ENCODE data around the gene MCC. TPM values are rescaled to one million over a fixed set of nuclear protein-coding genes. Genes with fewer than 3 reads are reported as not detected.

Gene MCC
- total RNA-seq, 1 experiment from 2014 or later: 0.60 TPM

DNA sequence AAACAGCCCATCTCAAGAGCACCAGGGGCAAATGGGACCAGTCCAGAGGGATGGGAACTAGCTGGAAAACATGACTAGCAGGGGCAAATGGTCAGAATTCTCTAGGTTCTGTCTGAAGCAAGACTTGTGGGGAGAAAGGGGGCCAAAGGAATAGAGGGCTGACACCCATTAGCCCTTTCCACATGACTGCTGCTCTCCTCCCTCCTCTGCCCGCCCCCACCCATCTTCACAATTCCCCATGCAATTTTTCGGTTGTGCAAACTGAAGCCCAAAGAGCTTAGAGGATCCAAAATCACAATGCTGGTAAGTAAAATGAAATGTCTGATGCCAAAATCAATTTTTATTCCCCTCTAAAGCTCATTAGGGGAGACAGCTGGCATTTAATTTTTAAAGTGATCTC lies 304.6 kb downstream of the MCC start:
- Histone ChIP-seq H3K4me3 (ENCODE audit: low read depth, low read length, poor library complexity, severe bottlenecking) (no peak overlapping the region), H3K27me3 (replicated peaks; ENCODE audit: insufficient read depth, low read depth, low read length, poor library complexity) (no peaks in the 10 kb centered on the region), H3K27ac (ENCODE audit: low read depth, low read length, poor library complexity, severe bottlenecking) (no peak overlapping the region), H3K36me3 (ENCODE audit: insufficient read depth, low read length, poor library complexity, severe bottlenecking) (no peaks in the 10 kb centered on the region), H3K4me1 (ENCODE audit: insufficient read depth, low read length, poor library complexity, severe bottlenecking) (no peaks in the 10 kb centered on the region), H3K9me3 (ENCODE audit: low read depth, low read length, poor library complexity, severe bottlenecking) (no peaks in the 10 kb centered on the region)
- TF ChIP-seq CTCF (conservative IDR thresholded peaks at IDR 0.05; ENCODE audit: low read depth, low read length) (no peak), EZH2 (IDR thresholded peaks at IDR 0.05; ENCODE audit: borderline replicate concordance, low read depth, low read length, poor library complexity, severe bottlenecking) (no peak)
- intact Hi-C loops (cut with micrococcal nuclease; ENCODE audit: unreplicated experiment): no loop called here
- no TSS peak for BruUV-seq (replicated peaks)
- CTCF ChIA-PET: no interaction called here
- DNase-seq (ENCODE audit: low spot score): no peak
- POLR2A ChIA-PET (ENCODE audit: low non-redundant PET): no interaction called here

DNA sequence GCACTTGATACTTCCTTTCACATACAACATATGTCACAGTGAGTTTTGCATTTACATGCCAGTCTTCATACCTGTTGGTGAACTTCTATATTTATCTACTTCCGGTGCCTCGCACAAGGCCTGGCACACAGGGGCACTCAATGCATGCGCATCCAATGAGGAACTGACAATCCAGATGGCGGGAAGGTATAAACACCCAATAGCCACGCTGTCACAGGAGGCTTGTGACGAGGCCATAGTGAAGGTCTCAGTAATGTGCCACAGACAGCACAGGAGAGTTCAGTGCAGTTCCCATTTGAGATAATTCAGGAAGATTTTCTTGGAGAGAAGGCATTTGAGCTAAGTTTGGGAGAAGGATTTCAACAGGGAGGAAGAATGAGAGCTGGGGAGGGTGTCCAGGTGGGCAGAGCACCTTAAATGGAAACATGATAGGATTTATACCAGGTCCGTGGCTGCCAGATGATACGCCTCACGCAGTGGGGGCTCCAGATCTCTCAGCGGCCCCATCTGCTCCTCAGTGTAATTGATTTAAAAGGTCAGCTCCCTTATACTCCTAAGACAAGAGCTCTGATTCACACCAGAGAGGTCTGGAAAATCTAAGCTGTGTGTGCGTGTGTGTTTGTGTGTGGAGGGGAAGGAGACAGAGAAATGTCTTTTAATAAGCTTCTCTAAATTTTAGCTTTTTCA lies 305.5 kb downstream of the MCC start:
- DNase-seq (ENCODE audit: low spot score): no peak
- ChIA-PET POLR2A (ENCODE audit: low non-redundant PET) (no interaction called here), CTCF (no interaction called here)
- intact Hi-C loops (cut with micrococcal nuclease; ENCODE audit: unreplicated experiment): no loop called here
- no peaks in the 10 kb centered on the region for H3K27me3 ChIP-seq (replicated peaks; ENCODE audit: insufficient read depth, low read depth, low read length, poor library complexity)
- H3K36me3 ChIP-seq (ENCODE audit: insufficient read depth, low read length, poor library complexity, severe bottlenecking): no peaks in the 10 kb centered on the region
- no peak overlapping the region for H3K4me3 ChIP-seq (ENCODE audit: low read depth, low read length, poor library complexity, severe bottlenecking)
- no peak for TF ChIP-seq EZH2 (IDR thresholded peaks at IDR 0.05; ENCODE audit: borderline replicate concordance, low read depth, low read length, poor library complexity, severe bottlenecking)
- TF ChIP-seq CTCF (conservative IDR thresholded peaks at IDR 0.05; ENCODE audit: low read depth, low read length): no peak
- H3K9me3 ChIP-seq (ENCODE audit: low read depth, low read length, poor library complexity, severe bottlenecking): no peaks in the 10 kb centered on the region
- H3K27ac ChIP-seq (ENCODE audit: low read depth, low read length, poor library complexity, severe bottlenecking): no peak overlapping the region
- no TSS peak for BruUV-seq (replicated peaks)
- no peaks in the 10 kb centered on the region for H3K4me1 ChIP-seq (ENCODE audit: insufficient read depth, low read length, poor library complexity, severe bottlenecking)

DNA sequence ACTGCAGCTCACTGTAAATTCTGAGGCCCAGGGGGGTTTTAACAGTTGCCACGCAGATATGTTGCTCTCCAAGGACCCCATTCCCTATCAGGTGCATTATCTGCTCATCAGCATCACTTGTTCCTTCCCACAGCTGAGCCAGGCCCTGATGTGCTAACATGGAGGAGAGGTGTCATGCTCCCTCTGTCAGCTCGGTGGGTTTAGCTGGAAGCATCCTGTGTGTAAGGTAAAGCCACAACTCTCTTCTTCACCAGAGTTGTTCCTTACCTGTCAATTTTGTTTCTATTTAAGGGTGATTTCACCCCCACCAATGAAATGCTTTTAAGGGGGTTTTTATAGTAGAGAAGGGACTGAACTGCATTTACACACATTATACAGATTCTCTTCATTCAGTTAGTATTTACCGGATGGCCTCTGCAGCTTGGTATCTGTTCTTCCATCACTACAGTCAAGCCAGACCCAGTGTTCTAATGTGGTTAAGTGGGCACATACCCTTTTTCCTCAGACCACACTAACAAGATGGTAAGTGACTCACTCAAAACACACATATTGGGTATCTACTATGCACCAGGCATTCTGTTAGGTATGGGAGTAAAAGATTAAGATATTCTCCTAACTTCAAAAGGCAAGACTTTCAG lies 306.3 kb downstream of the MCC start:
- intact Hi-C loops (cut with micrococcal nuclease; ENCODE audit: unreplicated experiment): no loop called here
- no peak for TF ChIP-seq EZH2 (IDR thresholded peaks at IDR 0.05; ENCODE audit: borderline replicate concordance, low read depth, low read length, poor library complexity, severe bottlenecking)
- Histone ChIP-seq H3K4me1 (ENCODE audit: insufficient read depth, low read length, poor library complexity, severe bottlenecking) (no peaks in the 10 kb centered on the region), H3K27me3 (replicated peaks; ENCODE audit: insufficient read depth, low read depth, low read length, poor library complexity) (no peaks in the 10 kb centered on the region), H3K36me3 (ENCODE audit: insufficient read depth, low read length, poor library complexity, severe bottlenecking) (no peaks in the 10 kb centered on the region), H3K4me3 (ENCODE audit: low read depth, low read length, poor library complexity, severe bottlenecking) (no peak overlapping the region), H3K9me3 (ENCODE audit: low read depth, low read length, poor library complexity, severe bottlenecking) (no peaks in the 10 kb centered on the region), H3K27ac (ENCODE audit: low read depth, low read length, poor library complexity, severe bottlenecking) (no peak overlapping the region)
- DNase-seq (ENCODE audit: low spot score): no peak
- no TSS peak for BruUV-seq (replicated peaks)
- POLR2A ChIA-PET (ENCODE audit: low non-redundant PET): no interaction called here
- CTCF ChIA-PET: no interaction called here

DNA sequence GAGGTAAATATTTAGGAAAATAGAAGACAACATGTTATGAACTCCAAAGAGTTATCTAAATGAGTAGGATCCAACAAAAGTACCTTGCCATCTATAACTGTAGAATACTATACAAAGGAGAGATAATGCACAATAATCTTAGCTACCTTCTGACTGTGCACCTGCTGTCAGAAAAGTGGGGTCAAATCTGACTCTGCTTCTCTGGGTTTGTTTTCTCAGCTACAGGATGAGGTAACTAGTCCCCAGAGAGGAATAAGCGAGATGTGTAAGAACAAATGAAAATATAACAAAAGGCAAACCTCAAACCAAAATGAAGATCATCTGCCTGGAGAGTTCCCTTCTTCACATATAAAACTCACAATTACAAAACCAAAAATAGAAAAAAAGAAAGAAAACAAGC lies 306.8 kb downstream of the MCC start:
- no TSS peak for BruUV-seq (replicated peaks)
- H3K27me3 ChIP-seq (replicated peaks; ENCODE audit: insufficient read depth, low read depth, low read length, poor library complexity): no peaks in the 10 kb centered on the region
- intact Hi-C loops (cut with micrococcal nuclease; ENCODE audit: unreplicated experiment): no loop called here
- TF ChIP-seq CTCF (conservative IDR thresholded peaks at IDR 0.05; ENCODE audit: low read depth, low read length) (no peak), EZH2 (IDR thresholded peaks at IDR 0.05; ENCODE audit: borderline replicate concordance, low read depth, low read length, poor library complexity, severe bottlenecking) (no peak)
- H3K4me1 ChIP-seq (ENCODE audit: insufficient read depth, low read length, poor library complexity, severe bottlenecking): no peaks in the 10 kb centered on the region
- H3K4me3 ChIP-seq (ENCODE audit: low read depth, low read length, poor library complexity, severe bottlenecking): no peak overlapping the region
- POLR2A ChIA-PET (ENCODE audit: low non-redundant PET): no interaction called here
- CTCF ChIA-PET: no interaction called here
- no peak for DNase-seq (ENCODE audit: low spot score)
- no peaks in the 10 kb centered on the region for H3K9me3 ChIP-seq (ENCODE audit: low read depth, low read length, poor library complexity, severe bottlenecking)
- no peak overlapping the region for H3K27ac ChIP-seq (ENCODE audit: low read depth, low read length, poor library complexity, severe bottlenecking)
- no peaks in the 10 kb centered on the region for H3K36me3 ChIP-seq (ENCODE audit: insufficient read depth, low read length, poor library complexity, severe bottlenecking)

Data from A673 (cell line).